Stimulated activated CD8-positive, alpha-beta memory T cell treated with anti-CD3 and anti-CD28 coated beads, Interleukin-12 subunit alpha, Interleukin-12 subunit beta, amount 100 ng/mL, for 4 hours (primary cell): ENCODE data around the gene STX8.

Experiments used
- DNase-seq: peaks from one replicate; pipeline ENCODE4 v3.0.0-alpha.2; 2020; ENCODE audit warnings: low read depth

Gene STX8

DNA sequence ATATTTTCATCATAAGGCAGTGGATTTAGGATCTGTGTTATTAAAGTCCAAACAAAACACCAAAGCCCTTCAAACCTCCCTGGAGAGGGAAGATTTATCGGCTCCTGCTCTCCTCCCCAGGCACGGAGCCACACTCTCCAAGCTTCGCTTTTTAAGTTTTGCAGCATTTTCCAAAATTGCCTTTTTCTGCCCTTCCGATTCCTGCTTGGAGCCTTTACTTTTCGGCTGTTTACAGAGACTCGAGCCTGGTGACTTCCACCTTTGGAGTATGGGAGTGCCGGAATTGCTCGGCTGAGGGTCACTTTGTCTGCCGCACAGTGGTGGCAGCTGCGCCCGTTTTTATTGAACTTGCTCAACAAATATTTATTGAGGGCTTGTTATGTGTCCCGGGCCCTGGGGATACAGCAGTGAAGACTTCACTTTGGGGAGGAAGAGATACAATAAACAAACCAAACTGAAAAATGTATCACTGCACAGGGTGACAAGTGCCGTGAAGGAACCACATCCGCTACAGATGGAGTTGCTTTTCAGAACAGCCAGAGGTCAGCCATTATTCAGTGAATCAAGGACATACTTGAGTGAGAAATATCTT, 368.8 kb downstream of the STX8 start:
- DNase-seq = no peak

DNA sequence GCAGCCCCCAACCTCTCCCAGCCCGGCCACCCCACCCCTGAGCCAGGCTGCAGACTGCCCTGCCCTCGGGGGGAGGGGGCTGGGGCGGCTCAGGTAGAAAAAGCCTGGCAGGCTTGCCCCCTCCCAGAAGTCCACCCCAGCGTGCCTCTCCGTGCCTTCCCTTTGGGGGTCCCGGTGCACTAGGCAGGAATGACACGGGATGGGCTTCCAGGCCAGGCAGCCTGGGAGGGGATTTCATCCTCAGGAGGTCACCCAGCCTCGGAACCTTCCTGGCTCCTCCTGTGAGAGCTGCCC, 369.3 kb downstream of the STX8 start:
- no peak for DNase-seq

DNA sequence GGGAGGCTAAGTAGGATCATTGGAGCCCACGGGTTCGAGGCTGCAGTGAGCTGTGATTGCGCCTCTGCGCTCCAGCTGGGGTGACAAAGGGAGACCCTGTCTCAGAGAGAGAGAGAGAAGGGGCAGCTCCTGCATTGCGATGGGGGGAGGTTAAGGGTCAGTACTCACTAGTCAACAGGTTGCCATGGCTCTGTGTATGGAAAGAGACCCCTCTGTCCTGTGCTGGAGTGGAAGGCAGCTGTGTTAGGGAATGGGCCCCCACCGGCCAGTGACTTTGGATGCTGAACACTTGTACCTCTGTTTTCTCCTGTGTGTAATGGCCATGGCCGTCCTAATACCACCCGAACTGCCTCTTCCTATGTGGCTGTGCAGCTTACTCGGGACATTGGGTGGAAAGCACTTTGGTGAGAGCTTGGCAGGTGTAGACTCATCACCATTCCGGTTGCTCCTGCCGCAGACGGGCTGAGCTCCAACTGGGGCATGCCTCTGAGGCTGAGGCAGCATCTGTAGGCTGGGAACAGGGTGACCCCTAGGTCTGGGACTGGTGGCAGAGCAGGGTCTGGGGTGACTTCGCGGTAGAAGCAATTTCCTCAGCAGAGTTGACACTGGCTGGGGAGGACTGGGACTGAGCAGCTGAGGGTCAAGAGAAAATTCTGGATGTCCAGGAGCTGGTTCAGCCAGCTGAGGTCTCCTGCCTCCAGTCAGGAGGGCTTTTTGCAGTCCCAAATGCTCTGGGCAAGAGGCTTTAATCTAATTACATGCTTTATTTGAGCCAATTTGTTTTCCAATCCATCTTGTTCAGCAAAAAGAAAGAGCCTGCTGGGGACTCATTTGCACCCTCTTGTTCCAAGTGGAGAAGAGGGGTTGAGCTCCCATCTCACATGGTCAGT, 369.9 kb downstream of the STX8 start:
- no peak for DNase-seq

DNA sequence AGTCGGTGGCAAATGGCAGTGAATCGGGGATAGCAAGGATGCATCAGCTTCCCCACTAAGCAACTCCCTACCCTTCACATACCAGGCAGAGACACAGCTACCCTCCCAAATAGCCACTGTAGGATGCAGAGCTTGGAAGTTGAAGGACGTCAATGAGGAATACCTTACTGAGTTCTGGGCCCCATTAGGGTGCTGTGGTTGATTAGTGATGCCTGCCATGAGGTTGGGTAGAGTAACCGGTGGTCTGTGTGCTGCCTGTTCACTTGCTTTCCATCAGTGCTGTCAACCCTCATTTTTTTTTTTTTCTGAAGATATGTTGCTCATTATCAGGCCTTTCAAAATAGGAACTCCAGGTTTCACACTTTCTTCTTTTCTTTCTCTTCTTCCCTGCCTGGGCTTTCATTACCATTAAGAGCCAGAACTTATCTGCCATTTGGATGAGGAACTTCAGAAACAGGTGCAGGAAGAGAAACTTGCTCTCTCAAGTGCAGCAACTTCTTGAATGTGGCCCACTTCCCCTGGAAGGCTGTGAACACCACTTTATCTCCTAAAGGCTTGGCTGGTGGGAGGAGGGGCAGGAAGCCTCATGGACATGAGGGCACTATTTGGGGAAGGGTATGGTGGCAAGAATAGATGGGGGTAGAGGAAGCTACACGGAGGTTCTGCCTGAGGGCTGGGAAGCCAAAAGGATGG, 370.8 kb downstream of the STX8 start:
- no peak for DNase-seq

DNA sequence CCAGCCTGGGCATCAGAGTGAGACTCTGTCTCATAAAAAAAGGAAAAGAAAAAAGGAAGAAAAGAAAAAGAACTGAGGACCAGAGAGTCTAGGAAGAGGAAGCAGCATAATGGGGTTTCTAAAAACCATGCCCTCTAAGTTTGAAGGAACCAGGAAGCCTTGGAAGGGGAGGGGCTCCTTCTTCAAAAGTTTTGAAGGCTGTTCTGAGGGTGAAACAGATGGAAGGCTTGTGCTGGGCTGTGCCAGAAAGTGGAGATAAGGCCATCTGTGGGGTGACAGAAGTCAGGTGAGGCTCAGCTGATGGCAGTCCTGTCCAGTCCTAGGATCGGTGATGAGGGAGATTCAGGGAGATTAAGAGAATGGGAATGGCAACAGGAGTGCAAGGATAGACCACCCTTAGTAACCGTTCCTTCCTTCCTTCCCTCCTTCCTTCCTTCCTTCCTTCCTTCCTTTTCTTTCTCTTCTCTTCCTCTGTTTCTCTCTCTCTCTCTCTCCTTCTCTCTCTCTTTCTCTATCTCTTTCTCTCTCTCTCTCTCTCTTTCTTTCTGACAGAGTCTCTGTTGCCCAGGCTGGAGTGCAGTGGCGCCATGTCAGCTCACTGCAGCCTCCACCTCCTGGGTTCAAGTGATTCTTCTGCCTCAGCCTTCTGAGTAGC, 371.7 kb downstream of the STX8 start:
- DNase-seq = no peak

DNA sequence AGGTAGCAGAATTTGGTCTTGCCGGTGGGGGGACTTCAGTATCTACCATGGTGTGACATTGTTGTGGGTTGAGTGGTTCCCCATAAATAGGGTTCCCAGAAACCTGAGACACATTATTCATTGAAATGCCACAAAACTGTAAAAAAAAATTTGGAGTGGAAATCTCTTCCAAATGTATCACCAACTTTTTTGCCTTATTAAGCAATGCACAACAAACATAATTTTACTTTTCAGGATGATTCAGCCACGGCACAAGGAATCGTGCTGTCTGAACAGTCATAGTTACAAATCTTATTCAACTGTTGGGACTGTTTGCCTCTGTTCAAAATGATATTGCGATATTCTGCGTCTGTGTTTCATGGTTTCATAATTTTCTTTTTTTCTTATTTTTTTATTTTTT, 373.1 kb downstream of the STX8 start:
- no peak for DNase-seq

DNA sequence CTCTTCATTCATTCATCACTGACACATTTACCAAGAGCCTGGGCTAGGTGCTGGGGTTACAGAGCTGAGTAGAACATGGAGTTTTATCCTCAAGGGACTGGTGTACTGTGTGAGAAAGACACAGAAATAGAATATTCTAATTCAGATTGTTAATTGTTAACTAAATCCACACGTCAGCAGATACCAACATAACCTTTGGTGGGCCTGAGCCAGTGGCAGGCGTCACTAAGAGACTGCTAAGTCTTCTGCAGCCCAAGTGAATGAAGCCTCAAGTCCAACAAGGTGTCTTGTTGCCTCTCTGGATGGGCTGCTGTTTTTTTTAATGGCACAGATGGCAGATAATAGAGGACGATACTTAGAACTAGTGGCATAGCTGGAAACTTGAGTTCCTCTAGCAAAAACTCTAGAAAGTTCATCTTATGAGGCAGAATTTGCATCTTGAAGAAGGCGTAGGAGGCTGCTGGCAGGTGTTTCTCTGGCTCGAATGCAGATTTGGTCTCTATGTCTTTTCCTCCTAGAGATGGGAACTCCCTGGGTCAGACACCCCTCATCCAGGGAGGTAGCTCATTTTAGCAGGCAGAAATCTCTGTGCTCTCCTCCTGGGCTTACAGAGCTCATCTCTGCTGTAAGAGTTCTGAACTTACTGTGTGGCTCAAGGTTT, 374.8 kb downstream of the STX8 start:
- no peak for DNase-seq
